IPS DF 6.9 (cell line): ENCODE results near the gene ATP11A.

Source experiments
- DNase-seq: peaks from one replicate; pipeline ENCODE4 v3.0.0-alpha.2; 2013; ENCODE audit warnings: low read depth, low spot score
- H3K27ac ChIP-seq: one replicate; pipeline ENCODE4 v1.5.1; 2013; ENCODE audit warnings: low read length, control low read depth
- H3K27me3 ChIP-seq: 2 replicates; pipeline ENCODE4 v1.6.1; 2013; ENCODE audit warnings: mild to moderate bottlenecking, low read length; ENCODE audit not compliant: control insufficient read depth, insufficient read depth
- H3K36me3 ChIP-seq: 2 replicates; pipeline ENCODE4 v1.6.1; 2013; ENCODE audit warnings: low read length; ENCODE audit not compliant: control insufficient read depth, insufficient read depth
- H3K4me1 ChIP-seq: 2 replicates; pipeline ENCODE4 v1.6.1; 2013; ENCODE audit warnings: low read length; ENCODE audit not compliant: control insufficient read depth, insufficient read depth
- H3K4me3 ChIP-seq: 2 replicates; pipeline ENCODE4 v1.5.1; 2013; ENCODE audit warnings: mild to moderate bottlenecking, low read length
- H3K9me3 ChIP-seq: 2 replicates; pipeline ENCODE4 v1.6.1; 2013; ENCODE audit warnings: low read length, inconsistent platforms; ENCODE audit not compliant: control insufficient read depth, insufficient read depth
- WGBS: extraction: QIAGEN DNeasy Blood & Tissue Kit; methylation state at CpG from one replicate; pipeline ENCODE4 v1.1.7; 2013; ENCODE audit warnings: mixed read lengths, missing lambda C conversion rate; ENCODE audit not compliant: insufficient read length, insufficient coverage; 5-methylcytosine and 5-hydroxymethylcytosine counted together

ATP11A gene

GRCh38 chr13:112819816-112820215 is 130.0 kb downstream of the ATP11A start:
- H3K36me3 ChIP-seq: peaks cover 34% of the 10 kb centered on the region
- no peaks in the 10 kb centered on the region for H3K27me3 ChIP-seq

GRCh38 chr13:112820318-112820717 is 130.5 kb downstream of the ATP11A start:
- WGBS: no CpG with 5 or more reads among the region's 11 CpGs
- no peaks in the 10 kb centered on the region for H3K4me1 ChIP-seq
- peaks cover 2% of the 10 kb centered on the region; the same call in 1 of the 2 replicates for H3K9me3 ChIP-seq
- no peaks in the 10 kb centered on the region for H3K27me3 ChIP-seq
- H3K27ac ChIP-seq: no peak overlapping the region
- DNase-seq: no peak
- peaks cover 29% of the 10 kb centered on the region for H3K36me3 ChIP-seq
- H3K4me3 ChIP-seq: no peak overlapping the region

More at GRCh38 chr13:112819816-112820215, 130.0 kb downstream of the ATP11A start:
- WGBS: no CpG with 5 or more reads among the region's 29 CpGs
- H3K27ac ChIP-seq: no peak overlapping the region
- H3K4me1 ChIP-seq: no peaks in the 10 kb centered on the region
- H3K9me3 ChIP-seq: peaks cover 2% of the 10 kb centered on the region; the same call in 1 of the 2 replicates
- H3K4me3 ChIP-seq: no peak overlapping the region
- no peak for DNase-seq

GRCh38 chr13:112821340-112822055 is 131.7 kb downstream of the ATP11A start:
- Histone ChIP-seq H3K9me3 (peaks cover 2% of the 10 kb centered on the region; the same call in 1 of the 2 replicates), H3K27me3 (no peaks in the 10 kb centered on the region), H3K36me3 (peaks cover 24% of the 10 kb centered on the region), H3K4me1 (no peaks in the 10 kb centered on the region), H3K4me3 (no peak overlapping the region), H3K27ac (no peak overlapping the region)
- DNase-seq: no peak
- no CpG with 5 or more reads among the region's 19 CpGs for WGBS

GRCh38 chr13:112822851-112823250 is 133.0 kb downstream of the ATP11A start:
- no peaks in the 10 kb centered on the region for H3K4me1 ChIP-seq
- H3K27ac ChIP-seq: no peak overlapping the region

GRCh38 chr13:112824429-112824828 is 134.6 kb downstream of the ATP11A start:
- Histone ChIP-seq H3K27me3 (no peaks in the 10 kb centered on the region), H3K36me3 (peaks cover 26% of the 10 kb centered on the region)

More at GRCh38 chr13:112822851-112823250, 133.0 kb downstream of the ATP11A start:
- H3K9me3 ChIP-seq: no peaks in the 10 kb centered on the region
- no peak overlapping the region for H3K4me3 ChIP-seq
- no peak for DNase-seq
- no CpG with 5 or more reads among the region's 11 CpGs for WGBS
- peaks cover 28% of the 10 kb centered on the region for H3K36me3 ChIP-seq
- H3K27me3 ChIP-seq: no peaks in the 10 kb centered on the region

GRCh38 chr13:112825071-112825470 is 135.2 kb downstream of the ATP11A start:
- DNase-seq: no peak
- no peak overlapping the region for H3K4me3 ChIP-seq
- WGBS: no CpG with 5 or more reads among the region's 11 CpGs
- H3K4me1 ChIP-seq: no peaks in the 10 kb centered on the region
- H3K27me3 ChIP-seq: no peaks in the 10 kb centered on the region
- H3K27ac ChIP-seq: no peak overlapping the region
- H3K9me3 ChIP-seq: no peaks in the 10 kb centered on the region
- H3K36me3 ChIP-seq: peaks cover 21% of the 10 kb centered on the region

More at GRCh38 chr13:112824429-112824828, 134.6 kb downstream of the ATP11A start:
- no peak for DNase-seq
- no peaks in the 10 kb centered on the region for H3K9me3 ChIP-seq
- no peak overlapping the region for H3K4me3 ChIP-seq
- no CpG with 5 or more reads among the region's 10 CpGs for WGBS
- no peaks in the 10 kb centered on the region for H3K4me1 ChIP-seq
- H3K27ac ChIP-seq: no peak overlapping the region

GRCh38 chr13:112825875-112826274 is 136.0 kb downstream of the ATP11A start:
- Histone ChIP-seq H3K36me3 (peaks cover 17% of the 10 kb centered on the region), H3K27me3 (no peaks in the 10 kb centered on the region), H3K27ac (no peak overlapping the region), H3K9me3 (no peaks in the 10 kb centered on the region), H3K4me1 (no peaks in the 10 kb centered on the region), H3K4me3 (no peak overlapping the region)
- no CpG with 5 or more reads among the region's 6 CpGs for WGBS
- no peak for DNase-seq

GRCh38 chr13:112826565-112826964 is 136.7 kb downstream of the ATP11A start:
- H3K4me1 ChIP-seq: no peaks in the 10 kb centered on the region
- H3K4me3 ChIP-seq: no peak overlapping the region
- DNase-seq: no peak
- H3K9me3 ChIP-seq: no peaks in the 10 kb centered on the region
- WGBS: no CpG with 5 or more reads among the region's 14 CpGs
- H3K36me3 ChIP-seq: peaks cover 23% of the 10 kb centered on the region
- H3K27me3 ChIP-seq: no peaks in the 10 kb centered on the region
- no peak overlapping the region for H3K27ac ChIP-seq

GRCh38 chr13:112828082-112828699 is 138.4 kb downstream of the ATP11A start:
- peaks cover 36% of the 10 kb centered on the region for H3K36me3 ChIP-seq
- no peak overlapping the region for H3K4me3 ChIP-seq
- no peak for DNase-seq
- no CpG with 5 or more reads among the region's 19 CpGs for WGBS
- no peak overlapping the region for H3K27ac ChIP-seq
- H3K9me3 ChIP-seq: no peaks in the 10 kb centered on the region
- no peaks in the 10 kb centered on the region for H3K4me1 ChIP-seq
- no peaks in the 10 kb centered on the region for H3K27me3 ChIP-seq

GRCh38 chr13:112828756-112829155 is 138.9 kb downstream of the ATP11A start:
- no peaks in the 10 kb centered on the region for H3K27me3 ChIP-seq
- WGBS: no CpG with 5 or more reads among the region's 15 CpGs
- no peak overlapping the region for H3K4me3 ChIP-seq
- peaks cover 39% of the 10 kb centered on the region for H3K36me3 ChIP-seq
- DNase-seq: no peak
- no peak overlapping the region for H3K27ac ChIP-seq
- H3K9me3 ChIP-seq: no peaks in the 10 kb centered on the region
- no peaks in the 10 kb centered on the region for H3K4me1 ChIP-seq
